Uterus (tissue), 2 donors: ENCODE results near the gene DNAH10.

ENCODE experiments used
- CTCF ChIP-seq, 4 experiments: fragments of 200-600 bp in 2 of 4; fragments of 450-650 bp in 2 of 4; sonication (generic) in 2 of 4; IDR thresholded peaks; one replicate each; pipeline ENCODE4 v1.5.1; 2016 to 2019; ENCODE audit warnings: antibody characterized with exemption in 4 of 4, mild to moderate bottlenecking in 2 of 4, moderate library complexity in 1 of 4
- POLR2A ChIP-seq, 2 donors: fragments of 450-650 bp; IDR thresholded peaks; one replicate each; pipeline ENCODE4 v1.6.1; 2016; ENCODE audit warnings: antibody characterized with exemption in 2 of 2, mild to moderate bottlenecking in 1 of 2, moderate library complexity in 1 of 2

GRCh38 chr12:123833830-123834229 lies 71.7 kb downstream of the DNAH10 start:
- TF ChIP-seq POLR2A (IDR thresholded peaks at IDR 0.05) = no peak
- no peak for TF ChIP-seq CTCF (IDR thresholded peaks at IDR 0.05)
